ENCODE results near the gene NHERF1.
A peak's percentile ranks its signal among the peaks of the same experiment; 100 is the strongest.

The NHERF1 gene

GRCh38 chr17:74730491-74731346, 17.7 kb upstream of the NHERF1 start:
- Histone ChIP-seq H3K27me3 (ENCODE audit: insufficient read depth, poor library complexity, severe bottlenecking) (peaks cover 5% of the 10 kb centered on the region), H3K36me3 (ENCODE audit: low read depth) (no peaks in the 10 kb centered on the region), H3K27ac (ENCODE audit: poor library complexity, severe bottlenecking) (no peak overlapping the region), H3K9me3 (ENCODE audit: severe bottlenecking) (no peaks in the 10 kb centered on the region), H3K4me1 (ENCODE audit: insufficient read depth, poor library complexity, severe bottlenecking) (no peaks in the 10 kb centered on the region), H3K4me3 (ENCODE audit: severe bottlenecking) (no peak overlapping the region)
- no peak for TF ChIP-seq CTCF (IDR thresholded peaks at IDR 0.05; ENCODE audit: poor library complexity, severe bottlenecking)
- ATAC-seq (ENCODE audit: low read depth): no peak
- DNase-seq (ENCODE audit: low spot score): no peak

- DNase-seq (ENCODE audit: low spot score) (no peak), ATAC-seq (ENCODE audit: low read depth) (no peak)
- TF ChIP-seq CTCF (IDR thresholded peaks at IDR 0.05; ENCODE audit: poor library complexity, severe bottlenecking): no peak
- H3K9me3 ChIP-seq (ENCODE audit: severe bottlenecking): no peaks in the 10 kb centered on the region
- no peaks in the 10 kb centered on the region for H3K4me1 ChIP-seq (ENCODE audit: insufficient read depth, poor library complexity, severe bottlenecking)
- no peaks in the 10 kb centered on the region for H3K36me3 ChIP-seq (ENCODE audit: low read depth)
- H3K27ac ChIP-seq (ENCODE audit: poor library complexity, severe bottlenecking): no peak overlapping the region
- H3K27me3 ChIP-seq (ENCODE audit: insufficient read depth, poor library complexity, severe bottlenecking): peaks cover 9% of the 10 kb centered on the region
- H3K4me3 ChIP-seq (ENCODE audit: severe bottlenecking): no peak overlapping the region
Measured at GRCh38 chr17:74731347-74731605, 17.2 kb upstream of the NHERF1 start.

- Histone ChIP-seq H3K9me3 (ENCODE audit: severe bottlenecking) (no peaks in the 10 kb centered on the region), H3K4me1 (ENCODE audit: insufficient read depth, poor library complexity, severe bottlenecking) (no peaks in the 10 kb centered on the region), H3K36me3 (ENCODE audit: low read depth) (no peaks in the 10 kb centered on the region), H3K27me3 (ENCODE audit: insufficient read depth, poor library complexity, severe bottlenecking) (peaks cover 19% of the 10 kb centered on the region), H3K27ac (ENCODE audit: poor library complexity, severe bottlenecking) (no peak overlapping the region), H3K4me3 (ENCODE audit: severe bottlenecking) (no peak overlapping the region)
- TF ChIP-seq CTCF (IDR thresholded peaks at IDR 0.05; ENCODE audit: poor library complexity, severe bottlenecking): no peak
- DNase-seq (ENCODE audit: low spot score) (no peak), ATAC-seq (ENCODE audit: low read depth) (no peak)
Measured at GRCh38 chr17:74732042-74732867, 16.2 kb upstream of the NHERF1 start.

- peaks cover 31% of the 10 kb centered on the region for H3K27me3 ChIP-seq (ENCODE audit: insufficient read depth, poor library complexity, severe bottlenecking)
- no peak for DNase-seq (ENCODE audit: low spot score)
- H3K9me3 ChIP-seq (ENCODE audit: severe bottlenecking): no peaks in the 10 kb centered on the region
- no peak for TF ChIP-seq CTCF (IDR thresholded peaks at IDR 0.05; ENCODE audit: poor library complexity, severe bottlenecking)
- H3K4me3 ChIP-seq (ENCODE audit: severe bottlenecking): no peak overlapping the region
- no peak overlapping the region for H3K27ac ChIP-seq (ENCODE audit: poor library complexity, severe bottlenecking)
- ATAC-seq (ENCODE audit: low read depth): peak; percentile 33; the same call in 2 of the 3 replicates
- no peaks in the 10 kb centered on the region for H3K4me1 ChIP-seq (ENCODE audit: insufficient read depth, poor library complexity, severe bottlenecking)
- no peaks in the 10 kb centered on the region for H3K36me3 ChIP-seq (ENCODE audit: low read depth)
Measured at GRCh38 chr17:74733365-74734122, 14.9 kb upstream of the NHERF1 start.
